Nephron progenitor cell (in vitro differentiated cells): ENCODE measurements around the gene TAF3.

Experiments
- DNase-seq: peaks from one replicate; pipeline ENCODE4 v3.0.0; 2021
- H3K27ac Mint-ChIP-seq: 2 replicates; pipeline ENCODE4 v1.8.0; 2021; ENCODE audit warnings: mild to moderate bottlenecking, moderate library complexity, mixed read lengths
- H3K27me3 Mint-ChIP-seq: 2 replicates; pipeline ENCODE4 v1.8.0; 2021; ENCODE audit warnings: mild to moderate bottlenecking, low read depth, mixed read lengths; ENCODE audit not compliant: poor library complexity
- H3K36me3 Mint-ChIP-seq: 2 replicates; pipeline ENCODE4 v1.8.0; 2021; ENCODE audit warnings: low read depth, mixed read lengths
- H3K4me1 Mint-ChIP-seq: 2 replicates; pipeline ENCODE4 v1.8.0; 2021; ENCODE audit warnings: mixed read lengths
- H3K4me3 Mint-ChIP-seq: 2 replicates; pipeline ENCODE4 v1.8.0; 2021; ENCODE audit warnings: mild to moderate bottlenecking, moderate library complexity, mixed read lengths
- H3K9me3 Mint-ChIP-seq: 2 replicates; pipeline ENCODE4 v1.8.0; 2021; ENCODE audit warnings: mild to moderate bottlenecking, moderate library complexity, mixed read lengths
- TF ChIP-seq, protein P1 (sequence below): fragments of 200-600 bp; sonication (generic); IDR thresholded peaks from 2 replicates; pipeline ENCODE4 v1.5.0; 2021; ENCODE audit warnings: antibody characterized with exemption

The TAF3 gene

DNA sequence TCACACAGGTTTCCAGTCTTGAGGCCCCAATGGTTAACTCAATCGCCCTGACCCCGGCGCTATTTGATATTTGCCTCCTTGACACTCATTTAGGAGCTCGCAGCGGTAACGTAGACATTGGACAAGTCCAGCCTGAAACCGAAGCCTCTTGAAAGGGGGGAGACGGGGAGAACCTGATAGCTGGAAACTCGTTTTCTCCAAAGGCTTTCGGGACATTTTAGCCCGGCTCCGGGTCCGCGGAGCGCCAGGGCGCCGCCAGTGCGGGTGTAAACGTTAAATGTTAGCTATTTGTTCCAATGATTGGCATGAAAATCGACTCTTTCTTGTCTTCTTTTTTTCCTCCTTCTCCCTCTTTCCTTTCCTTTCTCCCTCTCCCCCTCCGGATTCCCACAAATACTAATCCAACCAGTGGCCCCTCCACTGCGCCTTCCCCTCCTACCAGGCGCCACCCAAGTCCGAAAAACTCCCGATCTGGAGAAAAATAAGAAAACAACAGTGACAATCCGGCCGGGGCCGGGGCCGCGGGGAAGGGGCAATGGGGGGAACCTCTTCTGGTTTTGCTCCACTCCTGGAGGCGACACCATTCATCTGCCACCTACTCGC is 219.0 kb downstream of the TAF3 start:
- peak overlapping the region; percentile 61 for H3K4me3 Mint-ChIP-seq
- H3K4me1 Mint-ChIP-seq = peaks cover 32% of the 10 kb centered on the region
- TF ChIP-seq, protein P1, sequence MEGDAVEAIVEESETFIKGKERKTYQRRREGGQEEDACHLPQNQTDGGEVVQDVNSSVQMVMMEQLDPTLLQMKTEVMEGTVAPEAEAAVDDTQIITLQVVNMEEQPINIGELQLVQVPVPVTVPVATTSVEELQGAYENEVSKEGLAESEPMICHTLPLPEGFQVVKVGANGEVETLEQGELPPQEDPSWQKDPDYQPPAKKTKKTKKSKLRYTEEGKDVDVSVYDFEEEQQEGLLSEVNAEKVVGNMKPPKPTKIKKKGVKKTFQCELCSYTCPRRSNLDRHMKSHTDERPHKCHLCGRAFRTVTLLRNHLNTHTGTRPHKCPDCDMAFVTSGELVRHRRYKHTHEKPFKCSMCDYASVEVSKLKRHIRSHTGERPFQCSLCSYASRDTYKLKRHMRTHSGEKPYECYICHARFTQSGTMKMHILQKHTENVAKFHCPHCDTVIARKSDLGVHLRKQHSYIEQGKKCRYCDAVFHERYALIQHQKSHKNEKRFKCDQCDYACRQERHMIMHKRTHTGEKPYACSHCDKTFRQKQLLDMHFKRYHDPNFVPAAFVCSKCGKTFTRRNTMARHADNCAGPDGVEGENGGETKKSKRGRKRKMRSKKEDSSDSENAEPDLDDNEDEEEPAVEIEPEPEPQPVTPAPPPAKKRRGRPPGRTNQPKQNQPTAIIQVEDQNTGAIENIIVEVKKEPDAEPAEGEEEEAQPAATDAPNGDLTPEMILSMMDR = no peak
- peaks cover 100% of the 10 kb centered on the region for H3K27me3 Mint-ChIP-seq
- H3K9me3 Mint-ChIP-seq = peaks cover 4% of the 10 kb centered on the region
- DNase-seq = peak; percentile 12
- H3K36me3 Mint-ChIP-seq = no peaks in the 10 kb centered on the region
- no peak overlapping the region for H3K27ac Mint-ChIP-seq

DNA sequence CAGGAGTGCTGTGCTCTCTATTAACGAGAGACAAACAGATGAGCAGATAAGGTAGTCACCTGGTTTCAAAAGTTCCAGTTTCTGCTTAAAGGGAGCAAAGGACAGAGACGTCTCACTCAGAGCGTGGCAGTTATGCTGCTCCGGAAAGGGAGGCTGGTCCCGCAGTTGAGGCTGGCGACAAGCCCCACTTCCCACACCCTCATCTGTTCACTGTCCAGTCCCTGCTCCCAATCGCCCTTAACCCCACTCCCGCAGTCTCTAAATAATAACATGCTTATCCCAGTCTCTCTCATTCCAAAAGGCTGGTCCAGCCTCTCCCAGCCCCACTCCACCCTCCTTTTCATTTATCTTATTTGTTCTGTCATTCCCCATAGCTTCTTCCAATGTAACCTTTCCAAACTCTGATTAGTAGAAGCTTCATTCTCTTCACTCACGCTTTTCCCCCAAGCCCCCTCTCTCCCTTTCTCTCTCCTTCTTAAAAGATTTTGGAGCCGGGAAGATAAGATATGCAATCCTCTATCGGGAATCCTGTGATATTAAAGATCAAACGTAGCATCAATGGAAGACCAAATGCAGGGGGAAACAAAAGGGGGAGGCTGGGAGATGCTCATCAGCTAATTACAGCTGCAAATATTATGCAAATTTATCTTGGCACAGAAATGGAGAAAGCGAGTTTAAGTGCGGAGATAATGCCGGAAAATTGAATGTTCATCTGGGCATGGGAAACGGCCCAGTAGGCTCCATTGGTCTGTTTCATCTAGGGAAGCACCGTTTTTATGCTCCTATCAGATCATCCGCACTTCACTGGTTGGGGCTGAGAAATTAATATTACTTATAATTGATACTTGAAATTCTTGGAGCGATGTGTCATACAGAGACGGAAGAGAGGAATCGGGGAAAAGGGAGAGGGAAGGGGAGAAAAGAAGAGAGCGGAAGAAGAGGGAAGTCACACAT is 219.9 kb downstream of the TAF3 start:
- Mint-ChIP-seq H3K27me3 (peaks cover 100% of the 10 kb centered on the region), H3K27ac (no peak overlapping the region), H3K36me3 (no peaks in the 10 kb centered on the region), H3K9me3 (peaks cover 3% of the 10 kb centered on the region), H3K4me3 (no peak overlapping the region), H3K4me1 (peaks cover 40% of the 10 kb centered on the region)
- no peak for DNase-seq
- TF ChIP-seq, protein P1 = no peak

DNA sequence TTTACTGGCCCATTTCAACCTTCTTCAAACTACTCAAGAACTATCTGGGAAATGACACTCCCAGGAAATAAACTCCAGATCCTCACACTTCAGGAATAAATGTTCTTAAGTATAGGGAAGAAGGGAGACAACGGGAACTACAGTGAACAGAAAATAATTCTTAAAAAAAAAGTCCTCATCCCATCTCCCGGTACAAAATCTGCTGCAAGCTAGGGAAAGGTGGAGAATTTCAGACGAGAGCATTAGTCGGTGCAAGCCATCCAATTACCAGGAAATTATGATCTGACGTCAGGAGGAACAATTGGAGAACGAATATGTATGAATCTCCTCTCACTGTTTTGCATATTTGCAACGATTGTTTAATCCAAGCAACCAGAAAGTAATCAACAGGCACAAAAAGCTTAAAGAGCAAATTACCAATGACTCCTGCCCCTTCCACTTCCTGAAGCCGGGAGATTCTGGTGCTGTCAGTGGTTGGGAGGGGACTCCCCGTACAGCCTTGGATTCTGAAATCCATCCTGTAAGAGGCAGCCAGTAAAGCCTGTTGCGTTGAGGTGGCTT is 221.1 kb downstream of the TAF3 start:
- H3K4me1 Mint-ChIP-seq = peaks cover 49% of the 10 kb centered on the region
- TF ChIP-seq, protein P1 = no peak
- no peak for DNase-seq
- H3K36me3 Mint-ChIP-seq = no peaks in the 10 kb centered on the region
- no peak overlapping the region for H3K4me3 Mint-ChIP-seq
- peaks cover 100% of the 10 kb centered on the region for H3K27me3 Mint-ChIP-seq
- no peak overlapping the region for H3K27ac Mint-ChIP-seq
- H3K9me3 Mint-ChIP-seq = no peaks in the 10 kb centered on the region

DNA sequence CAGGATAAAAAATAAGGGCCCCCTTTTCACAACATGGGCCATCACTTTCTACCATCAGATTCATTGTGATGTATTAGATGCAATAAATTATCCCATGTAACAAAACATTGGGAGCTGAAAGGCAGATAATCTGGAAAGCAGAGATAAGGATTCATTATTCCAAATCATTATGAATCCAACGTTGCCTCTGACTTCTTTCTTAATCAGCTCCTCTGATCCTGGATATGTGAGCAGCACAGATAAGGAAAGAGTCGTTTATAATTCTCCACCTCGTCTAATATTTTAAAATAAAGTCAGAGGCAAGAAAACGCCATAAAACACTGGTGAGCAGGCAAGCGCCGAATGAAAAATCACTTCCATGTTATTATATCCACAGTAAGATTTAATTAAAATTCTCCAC is 222.3 kb downstream of the TAF3 start:
- Mint-ChIP-seq H3K36me3 (no peaks in the 10 kb centered on the region), H3K9me3 (no peaks in the 10 kb centered on the region), H3K4me3 (no peak overlapping the region), H3K27me3 (peaks cover 100% of the 10 kb centered on the region), H3K4me1 (peaks cover 54% of the 10 kb centered on the region), H3K27ac (no peak overlapping the region)
- TF ChIP-seq, protein P1 = no peak
- no peak for DNase-seq

DNA sequence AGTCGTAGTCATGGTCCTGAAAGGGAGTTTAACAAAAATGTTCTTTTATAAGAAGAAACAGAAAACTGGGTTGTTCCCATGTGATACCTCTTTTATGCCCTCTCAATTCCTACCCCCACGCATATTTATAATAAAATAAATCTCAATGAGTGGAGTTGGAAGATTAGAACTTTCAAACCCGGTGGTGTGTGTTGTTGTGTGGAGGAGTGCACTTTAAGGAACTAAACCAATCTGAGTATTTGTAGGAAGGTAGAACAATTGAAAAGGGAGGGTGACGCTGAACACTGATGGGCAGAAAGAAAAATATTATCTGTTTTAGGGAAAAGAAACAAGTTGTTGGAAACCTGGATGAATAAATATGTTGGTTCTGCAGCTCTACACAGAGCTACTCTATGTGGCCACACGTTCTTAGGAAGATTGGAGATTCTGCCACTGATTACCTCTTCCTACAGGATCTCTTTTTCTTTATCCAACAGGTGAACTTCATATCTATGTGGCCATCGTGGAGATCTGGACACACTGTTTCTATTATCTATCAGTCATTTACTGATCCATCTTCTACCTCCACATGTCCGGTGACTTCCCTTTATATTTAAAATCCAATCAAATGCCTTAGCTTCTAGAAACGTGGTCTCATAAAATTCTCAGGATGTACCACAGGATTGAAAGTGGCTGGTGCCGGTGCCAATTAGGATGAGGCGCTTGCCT is 223.1 kb downstream of the TAF3 start:
- H3K9me3 Mint-ChIP-seq = no peaks in the 10 kb centered on the region
- no peaks in the 10 kb centered on the region for H3K36me3 Mint-ChIP-seq
- H3K4me3 Mint-ChIP-seq = no peak overlapping the region
- H3K27me3 Mint-ChIP-seq = peaks cover 100% of the 10 kb centered on the region
- H3K4me1 Mint-ChIP-seq = peaks cover 62% of the 10 kb centered on the region
- TF ChIP-seq, protein P1 = no peak
- H3K27ac Mint-ChIP-seq = no peak overlapping the region
- no peak for DNase-seq
